Stimulated activated CD8-positive, alpha-beta memory T cell treated with anti-CD3 and anti-CD28 coated beads, Interleukin-7, amount 100 ng/mL, for 1 hour (primary cell): Measurements from ENCODE around the gene CFL1.

Experiments used
- DNase-seq, 2 donors: peaks; one replicate each; pipeline ENCODE4 v3.0.0-alpha.2; 2020; ENCODE audit warnings: low read depth in 2 of 2

CFL1 gene

GRCh38 chr11:65870706-65871681, 13.0 kb upstream of the CFL1 start:
- no peak for DNase-seq

GRCh38 chr11:65870307-65870658, 12.3 kb upstream of the CFL1 start:
- DNase-seq, result no peak

DNA sequence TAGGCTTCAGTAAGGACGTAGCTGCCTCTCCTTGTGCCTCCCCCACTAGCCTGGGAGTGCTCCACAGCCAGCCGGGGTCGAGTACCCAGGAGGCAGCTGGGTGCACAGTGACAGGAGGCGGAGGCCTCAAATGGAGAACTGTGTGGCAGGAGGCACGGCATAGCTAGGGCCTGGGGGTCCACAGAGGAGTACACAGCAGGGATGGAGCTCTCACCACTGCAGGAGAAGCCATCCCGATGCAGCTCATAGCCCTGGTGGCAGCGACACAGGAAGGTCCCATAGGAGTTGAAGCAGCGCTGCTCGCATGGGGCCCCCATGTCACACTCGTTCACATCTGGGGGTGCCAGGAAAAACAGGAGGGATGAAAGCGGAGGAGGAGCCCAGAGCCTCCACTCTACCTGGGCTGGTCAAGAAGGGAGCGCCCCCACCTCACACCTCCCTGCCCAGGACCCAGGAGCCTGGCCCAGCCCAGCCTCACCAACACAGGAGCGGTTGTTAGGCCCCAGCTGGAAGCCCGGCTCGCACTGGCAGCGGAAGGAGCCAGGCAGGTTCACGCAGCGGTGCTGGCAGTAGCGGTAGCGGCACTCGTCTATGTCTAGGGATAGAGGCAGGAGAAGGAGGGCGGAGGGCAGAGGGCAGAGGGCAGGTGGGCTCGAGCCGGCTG, 11.8 kb upstream of the CFL1 start:
- no peak for DNase-seq

DNA sequence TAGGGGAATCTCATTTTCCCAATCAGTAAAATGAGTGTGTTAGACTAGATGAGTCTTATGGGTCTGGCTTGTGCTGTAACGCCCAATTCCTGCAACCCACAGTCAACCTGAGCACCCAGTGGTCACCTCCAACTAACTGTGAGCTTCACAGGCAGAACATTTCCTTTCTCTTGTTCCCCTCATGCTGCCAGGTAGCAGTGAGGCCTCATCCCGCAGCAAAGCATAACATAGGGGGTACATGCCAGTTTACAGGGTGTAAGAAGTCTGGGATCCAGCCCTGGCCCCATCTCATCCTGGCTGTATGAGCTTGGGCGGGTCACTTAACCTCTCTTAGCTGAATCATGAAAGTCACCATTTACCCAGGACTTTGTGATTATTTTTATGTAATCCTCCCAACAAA, 10.9 kb upstream of the CFL1 start:
- no peak for DNase-seq

GRCh38 chr11:65868076-65868667, 10.2 kb upstream of the CFL1 start:
- no peak for DNase-seq

- no peak for DNase-seq
Observed at GRCh38 chr11:65867284-65868071, 9.5 kb upstream of the CFL1 start.

DNA sequence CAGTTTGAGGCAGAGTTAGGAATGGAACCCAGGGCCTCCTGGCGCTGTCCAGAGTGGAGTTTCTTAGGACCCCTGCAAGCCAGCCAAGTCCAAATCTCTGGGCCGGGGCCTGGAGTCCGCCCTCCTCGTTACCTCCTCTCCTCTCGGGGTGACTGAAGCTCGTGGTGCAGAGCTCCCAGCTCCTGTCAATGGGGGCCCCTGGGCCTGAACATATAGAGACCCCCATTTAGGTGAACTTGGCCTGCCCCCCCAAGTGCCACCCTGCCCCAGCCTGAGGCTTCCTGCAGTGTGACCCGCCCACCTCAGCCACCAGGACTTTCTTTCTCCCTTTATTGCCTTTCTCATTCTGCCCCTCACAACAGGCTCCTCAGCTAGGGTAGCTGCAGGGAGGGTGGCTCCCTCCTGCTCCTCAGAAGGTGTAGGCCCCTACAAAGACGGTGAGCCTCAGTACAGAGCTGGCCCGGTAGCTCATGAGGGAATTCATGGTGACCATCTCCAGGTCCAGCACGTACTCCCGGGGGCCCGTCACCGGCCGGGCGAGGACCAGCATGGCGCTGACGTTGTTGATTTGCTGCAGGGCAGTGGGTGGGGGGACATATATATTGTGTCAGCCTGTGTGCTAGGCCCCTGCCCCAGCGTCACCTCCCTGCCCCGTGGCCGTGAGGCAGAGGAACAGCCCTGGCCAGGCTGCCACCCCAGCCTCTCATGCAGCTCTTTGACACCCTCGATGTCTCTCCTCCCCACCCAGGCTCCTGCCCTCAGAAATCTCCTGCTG, 8.7 kb upstream of the CFL1 start:
- DNase-seq, result no peak

- DNase-seq, result no peak
Observed at GRCh38 chr11:65865550-65866172, 7.7 kb upstream of the CFL1 start.

- no peak for DNase-seq
Observed at GRCh38 chr11:65864706-65865471, 6.9 kb upstream of the CFL1 start.

- no peak for DNase-seq
Observed at GRCh38 chr11:65863889-65864705, 6.1 kb upstream of the CFL1 start.

DNA sequence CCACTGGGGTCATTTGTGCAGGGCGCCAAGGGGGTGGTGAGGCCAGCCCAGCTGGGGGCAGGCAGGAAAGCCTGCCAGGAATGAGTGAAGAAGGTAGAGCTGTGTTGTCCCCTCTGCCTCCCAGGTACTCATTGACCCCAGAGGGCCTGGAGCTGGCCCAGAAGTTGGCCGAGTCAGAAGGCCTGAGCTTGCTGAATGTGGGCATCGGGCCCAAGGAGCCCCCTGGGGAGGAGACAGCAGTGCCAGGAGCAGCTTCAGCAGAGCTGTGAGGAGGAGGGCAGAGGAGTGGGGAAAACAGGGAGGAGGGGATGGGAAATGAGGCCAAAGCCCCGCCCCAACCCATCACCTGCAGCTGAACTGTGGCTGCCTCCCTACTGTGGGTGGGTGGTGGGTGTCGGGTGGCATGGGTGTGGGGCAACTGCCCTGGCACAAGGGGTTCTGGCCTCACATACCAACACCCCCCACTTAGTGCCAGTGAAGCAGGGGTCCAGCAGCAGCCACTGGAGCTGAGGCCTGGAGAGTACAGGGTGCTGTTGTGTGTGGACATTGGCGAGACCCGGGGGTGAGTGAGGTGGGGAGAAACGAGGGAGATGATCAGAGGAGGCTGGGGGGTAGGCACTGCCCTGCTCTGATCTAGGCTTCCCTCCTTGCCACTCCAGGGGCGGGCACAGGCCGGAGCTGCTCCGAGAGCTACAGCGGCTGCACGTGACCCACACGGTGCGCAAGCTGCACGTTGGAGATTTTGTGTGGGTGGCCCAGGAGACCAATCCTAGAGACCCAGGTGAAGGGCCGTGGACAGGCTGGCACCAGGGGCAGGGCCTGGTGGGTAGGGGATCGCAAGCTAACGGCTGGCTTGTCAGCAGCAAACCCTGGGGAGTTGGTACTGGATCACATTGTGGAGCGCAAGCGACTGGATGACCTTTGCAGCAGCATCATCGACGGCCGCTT, 5.2 kb upstream of the CFL1 start:
- no peak for DNase-seq

- DNase-seq, result no peak
Observed at GRCh38 chr11:65862191-65862735, 4.3 kb upstream of the CFL1 start.

GRCh38 chr11:65861533-65862183, 3.7 kb upstream of the CFL1 start:
- DNase-seq, result no peak

DNA sequence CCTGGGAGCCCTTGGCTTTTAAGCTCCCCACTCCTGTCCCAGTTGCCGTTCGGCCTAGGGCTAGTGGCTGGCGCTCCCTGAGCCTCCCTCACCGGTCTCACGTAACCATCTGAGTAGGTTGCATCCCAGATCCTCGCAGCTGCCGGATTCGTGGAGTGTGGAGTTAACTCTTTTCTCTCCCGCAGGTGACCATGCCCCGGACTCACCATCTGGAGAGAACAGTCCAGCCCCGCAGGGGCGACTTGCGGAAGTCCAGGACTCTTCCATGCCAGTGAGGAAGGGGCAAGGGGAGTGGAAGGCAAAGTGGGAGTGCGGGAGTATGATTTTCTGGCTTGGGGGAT, 3.2 kb upstream of the CFL1 start:
- no peak for DNase-seq

DNA sequence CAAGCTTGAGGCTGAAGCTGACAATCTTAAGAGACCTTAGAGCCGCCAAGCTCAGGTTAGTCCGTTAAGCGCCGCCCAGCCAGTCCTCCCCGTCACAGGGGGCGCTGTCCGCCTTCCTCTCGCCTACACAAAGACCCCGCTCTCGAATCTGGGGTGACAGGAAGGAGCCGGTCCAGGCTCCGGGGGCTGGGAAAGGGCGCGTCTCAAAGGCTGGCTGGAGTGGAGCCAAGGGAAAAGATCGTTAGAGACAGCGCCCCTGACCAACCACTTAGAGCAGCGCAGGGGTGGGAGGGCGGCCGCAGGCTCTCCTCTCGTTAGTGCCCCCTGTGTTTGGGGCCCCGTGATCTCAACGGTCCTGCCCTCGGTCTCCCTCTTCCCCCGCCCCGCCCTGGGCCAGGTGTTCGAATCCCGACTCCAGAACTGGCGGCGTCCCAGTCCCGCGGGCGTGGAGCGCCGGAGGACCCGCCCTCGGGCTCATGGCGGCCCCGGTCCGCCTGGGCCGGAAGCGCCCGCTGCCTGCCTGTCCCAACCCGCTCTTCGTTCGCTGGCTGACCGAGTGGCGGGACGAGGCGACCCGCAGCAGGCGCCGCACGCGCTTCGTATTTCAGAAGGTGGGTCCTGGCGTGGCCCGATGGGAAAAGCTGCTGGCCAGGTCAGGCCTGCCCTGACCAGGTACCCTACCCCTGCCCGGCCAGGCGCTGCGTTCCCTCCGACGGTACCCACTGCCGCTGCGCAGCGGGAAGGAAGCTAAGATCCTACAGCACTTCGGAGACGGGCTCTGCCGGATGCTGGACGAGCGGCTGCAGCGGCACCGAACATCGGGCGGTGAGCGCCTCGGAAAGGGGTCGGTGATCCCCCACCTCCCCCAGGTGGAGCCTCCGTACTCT, 2.5 kb upstream of the CFL1 start, which contains the start of gene MUS81:
MUS81 (plus strand) TSS at position 156 of the 887 bp plus-strand sequence; CDS start at position 477, 321 bp downstream.
- DNase-seq, result peak; percentile 95 to 96

DNA sequence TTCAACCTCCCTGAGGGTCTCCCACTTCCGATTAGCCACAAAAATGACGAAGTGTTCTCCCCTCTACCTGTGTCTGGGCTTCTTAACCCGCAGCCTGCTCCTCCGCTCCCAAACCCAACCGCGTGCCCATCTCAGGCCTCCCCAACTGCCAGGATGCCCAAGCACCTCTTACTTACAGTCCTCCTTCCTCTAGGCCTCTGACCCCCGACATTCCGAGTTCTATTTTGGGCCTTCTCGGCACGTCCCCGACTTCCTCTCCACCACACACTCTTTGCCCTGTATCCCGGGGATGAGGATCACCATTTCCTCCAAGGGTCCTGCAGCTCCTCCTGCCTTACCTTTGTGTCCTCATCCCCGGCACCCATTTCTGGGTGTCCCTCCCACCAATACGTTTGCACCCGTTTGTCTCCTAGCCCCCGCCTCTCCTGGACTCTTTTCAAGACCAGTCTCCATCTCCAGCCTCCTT, 1.9 kb upstream of the CFL1 start:
- DNase-seq, result no peak
